ENCODE results near the gene MORN1.
A peak's percentile ranks its signal among the peaks of the same experiment; 100 is the strongest.

The MORN1 gene

DNA sequence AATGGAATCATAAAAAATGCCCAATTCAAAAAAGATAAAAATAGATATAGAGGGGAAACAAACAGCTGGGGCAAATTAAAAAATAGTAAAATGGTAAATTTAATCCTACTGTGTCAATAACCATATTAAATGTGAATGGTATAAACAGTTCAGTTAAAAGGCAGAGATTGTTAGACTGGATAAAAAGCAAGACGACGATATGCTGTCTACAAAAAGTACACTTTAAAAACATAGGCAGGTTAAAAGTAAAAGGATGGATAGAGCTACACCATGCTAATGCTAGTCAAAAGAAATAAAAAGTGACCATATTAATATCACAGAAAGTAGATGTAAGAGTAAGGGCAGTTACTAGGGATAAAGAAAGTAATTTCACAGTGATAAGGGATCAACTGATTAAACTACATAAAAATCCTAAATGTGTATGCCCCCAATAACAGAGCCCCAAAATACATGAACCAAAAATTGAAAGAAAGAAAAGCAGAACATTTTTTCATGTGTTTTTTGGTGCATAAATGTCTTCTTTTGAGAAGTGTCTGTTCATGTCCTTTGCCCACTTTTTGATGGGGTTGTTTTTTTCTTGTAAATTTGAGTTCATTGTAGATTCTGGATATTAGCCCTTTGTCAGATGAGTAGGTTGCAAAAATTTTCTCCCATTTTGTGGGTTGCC lies 27.4 kb downstream of the MORN1 start:
- TF ChIP-seq, protein P1, sequence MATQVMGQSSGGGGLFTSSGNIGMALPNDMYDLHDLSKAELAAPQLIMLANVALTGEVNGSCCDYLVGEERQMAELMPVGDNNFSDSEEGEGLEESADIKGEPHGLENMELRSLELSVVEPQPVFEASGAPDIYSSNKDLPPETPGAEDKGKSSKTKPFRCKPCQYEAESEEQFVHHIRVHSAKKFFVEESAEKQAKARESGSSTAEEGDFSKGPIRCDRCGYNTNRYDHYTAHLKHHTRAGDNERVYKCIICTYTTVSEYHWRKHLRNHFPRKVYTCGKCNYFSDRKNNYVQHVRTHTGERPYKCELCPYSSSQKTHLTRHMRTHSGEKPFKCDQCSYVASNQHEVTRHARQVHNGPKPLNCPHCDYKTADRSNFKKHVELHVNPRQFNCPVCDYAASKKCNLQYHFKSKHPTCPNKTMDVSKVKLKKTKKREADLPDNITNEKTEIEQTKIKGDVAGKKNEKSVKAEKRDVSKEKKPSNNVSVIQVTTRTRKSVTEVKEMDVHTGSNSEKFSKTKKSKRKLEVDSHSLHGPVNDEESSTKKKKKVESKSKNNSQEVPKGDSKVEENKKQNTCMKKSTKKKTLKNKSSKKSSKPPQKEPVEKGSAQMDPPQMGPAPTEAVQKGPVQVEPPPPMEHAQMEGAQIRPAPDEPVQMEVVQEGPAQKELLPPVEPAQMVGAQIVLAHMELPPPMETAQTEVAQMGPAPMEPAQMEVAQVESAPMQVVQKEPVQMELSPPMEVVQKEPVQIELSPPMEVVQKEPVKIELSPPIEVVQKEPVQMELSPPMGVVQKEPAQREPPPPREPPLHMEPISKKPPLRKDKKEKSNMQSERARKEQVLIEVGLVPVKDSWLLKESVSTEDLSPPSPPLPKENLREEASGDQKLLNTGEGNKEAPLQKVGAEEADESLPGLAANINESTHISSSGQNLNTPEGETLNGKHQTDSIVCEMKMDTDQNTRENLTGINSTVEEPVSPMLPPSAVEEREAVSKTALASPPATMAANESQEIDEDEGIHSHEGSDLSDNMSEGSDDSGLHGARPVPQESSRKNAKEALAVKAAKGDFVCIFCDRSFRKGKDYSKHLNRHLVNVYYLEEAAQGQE (IDR thresholded peaks at IDR 0.05; ENCODE audit: low read depth) = no peak
- no peak for TF ChIP-seq CEBPB (IDR thresholded peaks at IDR 0.05)
- TF ChIP-seq ZBTB7A (IDR thresholded peaks at IDR 0.05; ENCODE audit: low read depth) = no peak
- no peak for TF ChIP-seq YY1 (IDR thresholded peaks at IDR 0.05; ENCODE audit: low read depth)
- TF ChIP-seq NFIC (IDR thresholded peaks at IDR 0.05) = no peak
- no peak for TF ChIP-seq TEAD4 (IDR thresholded peaks at IDR 0.05)
- TF ChIP-seq, protein P2, sequence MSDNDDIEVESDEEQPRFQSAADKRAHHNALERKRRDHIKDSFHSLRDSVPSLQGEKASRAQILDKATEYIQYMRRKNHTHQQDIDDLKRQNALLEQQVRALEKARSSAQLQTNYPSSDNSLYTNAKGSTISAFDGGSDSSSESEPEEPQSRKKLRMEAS (IDR thresholded peaks at IDR 0.05) = no peak
- TF ChIP-seq CREB1 (IDR thresholded peaks at IDR 0.05; ENCODE audit: low read depth) = no peak
- TF ChIP-seq EP300 (IDR thresholded peaks at IDR 0.05; ENCODE audit: borderline replicate concordance) = no peak
- TF ChIP-seq, protein P3, sequence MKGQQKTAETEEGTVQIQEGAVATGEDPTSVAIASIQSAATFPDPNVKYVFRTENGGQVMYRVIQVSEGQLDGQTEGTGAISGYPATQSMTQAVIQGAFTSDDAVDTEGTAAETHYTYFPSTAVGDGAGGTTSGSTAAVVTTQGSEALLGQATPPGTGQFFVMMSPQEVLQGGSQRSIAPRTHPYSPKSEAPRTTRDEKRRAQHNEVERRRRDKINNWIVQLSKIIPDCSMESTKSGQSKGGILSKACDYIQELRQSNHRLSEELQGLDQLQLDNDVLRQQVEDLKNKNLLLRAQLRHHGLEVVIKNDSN (IDR thresholded peaks at IDR 0.05) = no peak
- no peak for TF ChIP-seq RAD21 (IDR thresholded peaks at IDR 0.05; ENCODE audit: low read depth)

DNA sequence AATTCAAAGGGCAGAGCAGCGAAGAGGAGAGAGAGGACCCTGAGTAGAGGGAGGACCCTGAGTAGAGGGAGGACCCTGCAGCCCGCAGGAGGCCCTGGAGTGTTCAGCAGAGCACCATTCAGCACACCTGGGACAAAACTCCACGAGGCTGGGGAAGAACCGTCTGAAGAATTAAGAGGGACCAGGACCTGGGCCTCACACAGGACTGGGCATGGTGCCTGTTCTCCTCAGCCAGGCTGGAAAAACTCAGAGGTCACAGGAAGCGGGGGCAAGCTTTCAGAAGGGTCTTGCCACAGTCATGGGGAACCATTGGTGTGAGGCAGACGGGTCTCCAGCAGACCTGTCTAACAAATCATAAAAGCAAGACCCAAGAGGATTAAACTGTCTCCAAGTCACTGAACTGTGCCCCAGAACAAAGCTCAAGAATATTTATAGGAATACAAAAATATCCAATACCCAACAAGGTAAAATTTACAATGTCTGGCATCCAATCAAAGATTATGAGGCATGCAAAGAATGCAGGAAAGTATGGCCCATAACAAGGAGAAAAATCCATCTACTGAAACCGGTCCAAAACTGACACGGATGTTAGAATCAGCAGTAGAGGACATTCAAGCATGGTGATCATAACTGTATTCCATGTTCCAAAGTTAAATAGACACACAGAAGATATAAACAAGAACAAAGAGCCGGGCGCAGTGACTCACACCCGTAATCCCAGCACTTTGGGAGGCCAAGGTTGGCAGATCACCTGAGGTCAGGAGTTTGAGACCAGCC lies 30.6 kb downstream of the MORN1 start:
- no peak for TF ChIP-seq CEBPB (IDR thresholded peaks at IDR 0.05)
- TF ChIP-seq FOXM1 (IDR thresholded peaks at IDR 0.05; ENCODE audit: borderline replicate concordance, low read depth) = peak; percentile 86
- TF ChIP-seq EGR1 (IDR thresholded peaks at IDR 0.05) = no peak
- peak; percentile 99 for TF ChIP-seq TEAD4 (IDR thresholded peaks at IDR 0.05)
- TF ChIP-seq YY1 (IDR thresholded peaks at IDR 0.05; ENCODE audit: low read depth) = no peak
- TF ChIP-seq, protein P2 (IDR thresholded peaks at IDR 0.05) = no peak; the same call in 1 of the 2 replicates
- peak; percentile 88 for TF ChIP-seq TCF12 (IDR thresholded peaks at IDR 0.05; ENCODE audit: low read depth)
- TF ChIP-seq ZBTB7A (IDR thresholded peaks at IDR 0.05; ENCODE audit: low read depth) = 0 out of 2 replicates have a peak, but pooled peaks have one; percentile 39
- TF ChIP-seq EP300 (IDR thresholded peaks at IDR 0.05; ENCODE audit: borderline replicate concordance) = peak; percentile 91; the same call in 1 of the 2 replicates
- TF ChIP-seq NFIC (IDR thresholded peaks at IDR 0.05) = peak; percentile 94

DNA sequence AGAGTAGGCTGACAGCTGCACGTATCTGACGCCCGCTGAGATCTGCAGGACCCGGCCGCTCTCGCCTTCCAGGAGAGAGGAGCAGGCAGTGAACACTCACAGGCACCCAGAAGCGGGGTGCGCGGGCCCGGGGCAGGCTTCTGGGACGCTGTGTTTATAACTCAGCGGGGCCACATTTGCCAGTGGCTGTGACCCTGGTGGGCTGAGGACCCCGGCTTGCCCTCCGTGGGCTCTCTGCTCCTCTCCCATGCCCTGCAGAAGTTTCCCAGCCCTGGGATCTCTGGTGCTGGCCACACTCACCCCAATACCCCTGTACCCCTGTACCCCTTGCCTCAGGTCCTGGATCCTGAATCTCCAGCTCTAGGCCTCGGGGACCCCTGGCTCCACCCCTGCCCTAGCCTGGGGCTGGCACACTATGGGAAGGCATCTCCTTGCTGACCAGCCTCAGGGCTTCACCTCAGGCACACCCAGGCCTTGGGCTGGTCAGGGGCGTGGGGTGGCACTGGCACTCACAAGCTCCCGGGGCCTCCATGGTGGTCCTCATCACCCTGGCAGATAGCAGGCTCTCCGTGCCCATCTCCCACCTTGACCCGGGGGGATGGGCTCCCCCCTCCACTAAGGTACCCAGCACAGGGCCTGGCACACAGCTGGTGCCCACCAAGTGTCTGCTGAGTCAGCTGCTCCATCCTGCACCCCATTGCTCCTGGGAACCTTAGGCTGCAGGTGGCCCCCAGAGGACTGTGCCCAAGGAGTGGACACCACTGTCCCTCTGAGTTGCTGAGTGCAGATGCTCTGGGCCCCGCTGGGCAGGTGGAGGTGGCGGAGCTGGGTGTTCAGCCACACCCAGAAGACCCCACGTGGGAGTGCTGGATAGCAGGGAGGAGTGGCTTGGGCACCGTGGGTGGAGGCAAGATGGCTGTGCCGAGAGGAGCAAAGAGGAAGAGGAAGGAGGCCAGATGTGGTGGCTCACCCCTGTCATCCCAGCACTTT lies 32.4 kb downstream of the MORN1 start:
- TF ChIP-seq, protein P2 (IDR thresholded peaks at IDR 0.05) = no peak
- TF ChIP-seq ZBTB7A (IDR thresholded peaks at IDR 0.05; ENCODE audit: low read depth) (no peak), CREB1 (IDR thresholded peaks at IDR 0.05; ENCODE audit: low read depth) (no peak), NFIC (IDR thresholded peaks at IDR 0.05) (no peak), TCF12 (IDR thresholded peaks at IDR 0.05; ENCODE audit: low read depth) (no peak), FOXM1 (IDR thresholded peaks at IDR 0.05; ENCODE audit: borderline replicate concordance, low read depth) (no peak), RAD21 (IDR thresholded peaks at IDR 0.05; ENCODE audit: low read depth) (no peak), YY1 (IDR thresholded peaks at IDR 0.05; ENCODE audit: low read depth) (no peak), EP300 (IDR thresholded peaks at IDR 0.05; ENCODE audit: borderline replicate concordance) (no peak), TAF1 (IDR thresholded peaks at IDR 0.05; ENCODE audit: low read depth) (no peak), CEBPB (IDR thresholded peaks at IDR 0.05) (no peak)
- TF ChIP-seq, protein P1 (IDR thresholded peaks at IDR 0.05; ENCODE audit: low read depth) = no peak

DNA sequence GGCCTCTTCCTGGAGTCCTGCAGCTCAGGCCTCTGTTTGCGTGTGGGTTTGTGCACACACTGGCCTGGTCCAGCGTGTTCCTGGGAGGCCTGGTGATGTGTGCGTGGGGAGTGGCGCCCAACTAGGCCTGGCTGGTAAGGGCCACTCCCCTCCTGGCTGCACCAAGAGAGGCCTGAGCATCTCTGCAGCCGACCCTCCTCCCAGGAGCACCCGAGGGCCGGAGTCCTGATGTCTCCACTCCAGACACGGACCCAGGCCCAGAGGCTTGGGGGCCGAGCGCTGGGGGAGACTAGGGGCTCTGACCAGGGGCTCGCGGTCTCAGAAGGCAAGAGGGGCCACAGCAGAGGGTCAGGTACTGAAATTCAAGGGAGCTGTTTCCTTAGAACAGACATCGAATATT lies 33.3 kb downstream of the MORN1 start:
- no peak for TF ChIP-seq TCF12 (IDR thresholded peaks at IDR 0.05; ENCODE audit: low read depth)
- TF ChIP-seq RAD21 (IDR thresholded peaks at IDR 0.05; ENCODE audit: low read depth) = no peak
- TF ChIP-seq TEAD4 (IDR thresholded peaks at IDR 0.05) = no peak
- TF ChIP-seq, protein P1 (IDR thresholded peaks at IDR 0.05; ENCODE audit: low read depth) = no peak
- TF ChIP-seq, protein P3 (IDR thresholded peaks at IDR 0.05) = no peak
- TF ChIP-seq FOXM1 (IDR thresholded peaks at IDR 0.05; ENCODE audit: borderline replicate concordance, low read depth) = no peak
- TF ChIP-seq CEBPB (IDR thresholded peaks at IDR 0.05) = no peak
